ENCODE data around the gene FAM216A. TPM values are rescaled to one million over a fixed set of nuclear protein-coding genes. Genes with fewer than 3 reads are reported as not detected.
"Not testable (repeated sequence)": the region's sequence is repeated elsewhere in the genome, so short reads cannot be mapped to it uniquely, and the experiment has no call there.

FAM216A gene, protein sequence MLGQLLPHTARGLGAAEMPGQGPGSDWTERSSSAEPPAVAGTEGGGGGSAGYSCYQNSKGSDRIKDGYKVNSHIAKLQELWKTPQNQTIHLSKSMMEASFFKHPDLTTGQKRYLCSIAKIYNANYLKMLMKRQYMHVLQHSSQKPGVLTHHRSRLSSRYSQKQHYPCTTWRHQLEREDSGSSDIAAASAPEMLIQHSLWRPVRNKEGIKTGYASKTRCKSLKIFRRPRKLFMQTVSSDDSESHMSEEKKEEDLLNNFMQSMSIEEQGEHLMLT
- polyA plus RNA-seq (ENCODE audit: insufficient read length) = 13.9 TPM

DNA sequence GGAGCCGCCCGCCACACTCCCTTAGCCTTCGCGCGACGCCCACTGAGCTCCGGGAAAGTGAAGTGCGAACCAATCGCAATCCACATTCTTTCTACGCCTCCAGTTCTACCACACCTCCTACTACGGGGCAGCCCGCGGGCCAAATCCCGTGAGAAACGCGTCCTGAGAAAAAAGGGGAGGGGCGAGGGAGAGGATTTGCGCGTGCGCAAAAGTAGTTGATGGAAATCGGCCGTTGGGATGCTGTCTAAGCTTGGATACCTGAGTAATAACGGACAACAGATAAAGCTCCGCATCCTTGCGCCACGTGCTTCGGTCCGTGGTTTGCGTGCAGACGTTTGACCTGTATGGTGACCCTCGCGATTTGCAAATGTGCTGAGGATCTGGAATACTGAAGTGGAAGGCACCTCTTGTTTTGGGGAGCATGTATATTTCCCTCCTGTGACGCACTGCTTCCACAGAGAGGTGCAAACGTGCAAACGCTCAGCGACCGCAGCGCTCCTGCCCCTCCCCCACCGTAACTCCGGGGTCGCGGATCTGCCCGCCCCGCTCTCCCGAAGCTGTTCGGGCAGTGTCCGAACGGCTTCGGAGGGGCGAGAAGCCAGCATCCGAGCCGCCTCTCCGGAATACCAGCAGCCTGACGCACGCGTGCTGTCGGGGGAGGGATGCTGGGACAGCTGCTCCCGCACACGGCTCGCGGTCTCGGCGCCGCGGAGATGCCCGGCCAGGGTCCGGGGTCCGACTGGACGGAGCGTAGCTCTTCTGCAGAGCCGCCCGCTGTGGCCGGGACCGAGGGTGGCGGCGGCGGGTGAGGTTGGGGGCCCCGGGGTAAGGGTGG lies at the start of gene FAM216A, which contains the start of gene GPN3:
FAM216A (plus strand) TSS at position 632 of the 835 bp plus-strand sequence; CDS start at position 663, 31 bp downstream.
GPN3 (minus strand) TSS at position 44 of the 835 bp plus-strand sequence. CDS start 54 bp downstream, outside the sequence.
- peak; percentile 97 for DNase-seq

GRCh38 chr12:110420644-110421043 lies 48.0 kb upstream of the FAM216A start:
- not testable (repeated sequence) for DNase-seq

DNA sequence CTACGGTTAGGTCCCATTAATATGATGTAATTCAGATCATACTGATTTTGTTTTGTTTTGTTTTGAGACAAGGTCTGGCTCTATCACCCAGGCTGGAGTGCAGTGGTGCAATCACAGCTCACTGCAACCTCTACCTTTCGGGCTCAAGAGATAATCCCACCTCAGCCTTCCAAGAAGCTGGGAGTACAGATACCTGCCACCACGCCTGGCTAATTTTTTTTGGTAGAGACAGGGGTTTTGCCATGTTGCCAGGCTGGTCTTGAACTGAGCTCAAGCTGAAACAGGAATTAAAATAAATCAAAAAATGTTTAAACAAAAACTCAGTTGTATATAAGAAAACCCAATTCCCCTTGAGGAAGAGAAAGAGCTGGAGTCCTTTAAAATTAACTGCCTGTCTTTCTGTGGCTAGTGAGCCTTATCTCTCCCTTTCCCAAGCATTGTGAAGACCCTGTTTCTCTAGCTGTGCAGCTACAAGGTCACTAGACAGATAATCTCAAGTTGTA lies 47.4 kb upstream of the FAM216A start:
- no peak for DNase-seq

GRCh38 chr12:110421701-110422100 lies 46.9 kb upstream of the FAM216A start:
- no peak for DNase-seq

DNA sequence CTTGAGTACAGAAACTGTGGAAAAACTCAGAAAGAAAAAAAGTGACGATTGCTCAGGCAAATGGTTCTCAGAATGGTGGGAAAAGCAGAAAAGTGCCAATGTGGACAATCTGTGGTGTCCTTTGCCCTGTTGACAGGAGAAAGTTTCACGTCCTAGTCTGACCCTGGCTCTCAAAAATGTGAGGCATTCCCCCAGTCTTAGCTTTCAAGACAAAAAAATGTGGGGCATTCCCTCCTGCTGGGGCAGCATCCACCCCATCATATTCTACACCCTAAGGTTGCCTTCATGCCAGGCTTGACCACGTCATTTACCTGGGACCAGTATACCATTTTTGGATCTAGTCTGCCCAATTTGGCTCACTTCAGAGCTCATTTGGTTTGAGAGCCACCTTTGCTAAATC lies 44.4 kb upstream of the FAM216A start:
- DNase-seq = no peak

DNA sequence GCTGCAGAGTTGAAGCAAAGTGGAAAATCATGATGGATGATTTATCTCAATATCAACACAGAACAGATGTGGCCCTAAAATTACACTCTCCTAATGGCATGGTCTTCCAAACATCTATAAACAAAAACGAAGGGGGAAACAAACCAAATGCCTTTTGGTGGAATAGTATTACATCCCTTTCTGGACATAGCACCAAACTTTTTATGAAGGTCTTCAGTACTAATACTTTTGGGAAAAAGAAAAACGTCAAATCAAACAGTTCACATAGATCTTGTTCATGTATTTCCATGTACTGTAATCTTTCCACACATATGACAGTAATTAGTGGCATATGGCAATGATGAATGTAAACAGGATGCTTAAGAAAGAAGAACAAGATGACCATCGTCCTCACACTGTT lies 42.2 kb upstream of the FAM216A start:
- DNase-seq = no peak

DNA sequence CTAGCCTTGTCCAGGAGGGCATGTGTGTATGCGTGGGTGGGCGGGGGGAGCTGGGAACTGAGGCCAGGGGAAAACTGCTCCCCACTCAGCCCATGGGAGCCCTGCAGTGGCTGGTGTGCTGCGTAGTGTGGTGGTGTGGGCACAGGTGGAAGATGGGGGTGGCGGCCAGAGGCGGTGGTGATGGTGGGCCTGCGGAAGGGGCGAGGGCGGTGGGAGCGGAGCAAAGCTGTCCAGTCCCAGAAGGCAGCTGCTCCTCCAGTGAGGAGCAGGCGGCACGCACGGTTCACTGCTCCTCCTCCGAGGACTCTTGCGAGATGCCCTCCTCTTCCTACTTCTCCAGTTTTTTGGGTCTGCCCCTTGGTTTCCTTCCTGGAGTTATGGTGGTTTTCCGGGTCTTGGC lies 39.0 kb upstream of the FAM216A start:
- DNase-seq = not testable (repeated sequence)

DNA sequence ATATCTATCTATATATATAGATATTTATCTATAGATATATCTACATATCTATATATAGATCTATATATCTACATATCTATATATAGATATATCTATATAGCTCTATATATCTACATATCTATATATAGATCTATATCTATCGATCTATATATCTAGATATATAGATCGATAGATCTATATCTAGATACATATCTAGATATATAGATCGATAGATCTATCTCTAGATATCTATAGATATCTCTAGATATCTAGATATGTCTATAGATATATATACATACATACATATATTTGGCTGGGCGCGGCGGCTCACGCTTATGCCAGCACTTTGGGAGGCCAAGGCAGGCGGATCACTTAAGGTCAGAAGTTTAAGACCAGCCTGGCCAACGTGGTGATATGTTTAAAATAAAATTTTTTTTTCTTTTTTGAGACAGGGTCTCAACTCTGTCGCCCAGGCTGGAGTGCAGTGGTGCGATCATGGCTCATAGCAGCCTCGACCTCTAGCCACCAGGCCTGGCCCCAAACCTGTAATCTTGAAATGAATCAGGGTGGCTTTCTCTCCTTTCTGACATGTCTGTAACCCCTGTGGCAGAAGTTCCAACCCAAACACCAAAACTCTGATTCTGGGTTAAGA lies 36.6 kb upstream of the FAM216A start:
- DNase-seq = no peak

DNA sequence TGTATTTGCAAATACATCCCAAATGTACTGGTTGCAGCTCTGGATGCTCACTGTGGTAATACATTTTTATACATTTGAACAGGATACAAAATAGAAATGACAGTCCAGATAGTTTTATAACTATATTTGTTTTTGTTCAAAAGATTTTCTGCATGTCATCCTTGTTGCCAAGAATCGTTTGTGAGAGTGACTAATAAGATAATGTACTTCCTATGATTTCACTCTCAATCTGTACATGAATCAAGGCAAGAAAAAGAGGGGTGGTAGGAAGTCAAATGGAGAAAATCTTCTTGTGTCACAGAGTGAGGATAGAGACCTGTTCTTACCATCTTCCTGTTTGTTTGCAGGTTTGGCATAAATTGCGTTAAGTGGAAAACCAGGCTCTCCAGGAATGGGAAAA lies 32.4 kb upstream of the FAM216A start:
- no peak for DNase-seq

DNA sequence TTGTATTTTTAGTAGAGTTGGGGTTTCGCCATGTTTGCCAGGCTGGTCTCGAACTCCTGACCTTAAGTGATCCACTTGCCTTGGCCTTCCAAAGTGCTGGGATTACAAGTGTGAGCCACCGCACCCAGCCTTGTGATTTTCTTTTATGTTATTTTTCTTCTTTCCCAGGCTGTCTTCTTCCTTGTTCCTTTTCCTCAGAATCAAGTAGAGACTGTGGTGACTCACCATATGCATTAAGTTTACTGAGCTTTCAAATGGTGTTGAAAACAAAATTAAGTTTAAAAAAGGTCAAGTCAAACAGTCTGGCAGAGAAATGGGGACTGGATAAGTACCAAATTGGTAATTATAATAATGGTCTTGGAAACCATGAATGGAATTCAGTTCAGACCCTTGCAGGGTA lies 24.2 kb upstream of the FAM216A start:
- no peak for DNase-seq

DNA sequence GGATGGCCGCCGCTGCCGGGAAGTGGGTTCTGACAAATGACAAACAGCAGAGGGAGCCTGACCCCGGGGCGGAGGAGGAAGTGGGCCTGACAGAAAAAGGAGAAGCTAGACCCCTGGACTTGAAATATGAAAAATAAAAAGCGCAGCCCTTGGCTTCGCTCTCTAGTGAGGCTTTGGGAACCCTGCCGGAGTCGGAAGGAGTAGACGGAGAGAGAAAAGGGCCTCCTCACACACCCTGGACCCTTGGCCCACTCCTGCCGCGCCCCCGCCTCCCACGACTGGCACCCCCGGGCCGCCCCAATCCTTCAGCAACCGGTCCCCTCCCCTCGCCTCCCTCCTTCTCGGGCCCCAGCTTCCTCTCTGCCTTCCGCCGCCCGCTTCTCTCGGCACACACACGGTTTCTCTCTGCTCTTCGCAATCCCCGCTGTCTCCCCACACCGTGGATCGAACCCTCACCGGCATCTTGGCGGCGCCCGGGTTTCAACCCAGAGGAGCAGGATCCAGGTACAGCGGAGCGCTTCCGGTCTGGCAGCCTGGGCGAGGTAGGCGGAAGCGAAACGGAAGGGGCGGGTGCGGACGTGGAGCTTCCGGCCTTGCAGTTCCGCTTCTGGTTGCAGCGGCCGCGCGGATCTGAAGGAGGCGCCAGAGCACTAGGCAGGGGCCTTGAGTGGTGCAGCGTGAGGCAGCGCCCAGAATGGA lies 18.7 kb upstream of the FAM216A start, which contains the start of gene ARPC3:
ARPC3 (minus strand) TSS at position 539 of the 699 bp plus-strand sequence; CDS start at position 462, 77 bp downstream.
- peak; percentile 96 for DNase-seq

- no peak for DNase-seq
These were observed 17.4 kb upstream of the FAM216A start for GRCh38 chr12:110451263-110451662.

DNA sequence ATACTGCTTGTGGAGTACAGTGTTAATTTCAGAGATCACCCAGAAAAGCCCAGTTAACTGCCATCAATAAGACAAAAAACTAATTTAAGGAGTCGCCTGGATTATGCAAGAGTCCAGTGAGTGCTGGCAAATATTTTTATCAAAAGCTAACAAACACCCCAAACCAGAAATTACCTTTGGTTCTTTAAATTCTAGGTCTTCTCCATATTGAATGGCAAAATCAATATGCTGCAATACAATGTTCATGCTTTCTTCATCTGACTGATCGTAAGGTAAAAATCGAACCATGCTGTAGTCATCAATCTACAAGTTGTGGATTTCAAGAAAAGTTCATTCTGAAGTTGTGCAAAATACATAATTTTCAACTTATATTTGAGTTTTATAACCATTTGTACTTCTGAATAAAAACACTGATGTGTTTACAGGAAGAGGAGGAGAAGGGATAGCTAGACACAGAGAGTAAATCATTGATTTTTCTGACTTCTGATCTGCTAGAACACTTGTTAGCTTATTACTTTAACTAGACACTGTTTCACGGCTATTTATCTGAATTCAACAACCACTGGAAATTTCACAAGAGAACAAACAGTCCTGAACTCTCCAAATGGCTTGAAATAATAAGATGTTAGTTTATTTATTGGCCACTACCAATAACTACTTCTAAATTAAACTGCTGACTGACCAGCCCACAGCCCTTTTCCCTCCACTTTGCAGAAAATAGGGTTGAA lies 14.9 kb upstream of the FAM216A start:
- DNase-seq = no peak

- DNase-seq = no peak
These were observed 9.9 kb upstream of the FAM216A start for GRCh38 chr12:110458756-110459155.

DNA sequence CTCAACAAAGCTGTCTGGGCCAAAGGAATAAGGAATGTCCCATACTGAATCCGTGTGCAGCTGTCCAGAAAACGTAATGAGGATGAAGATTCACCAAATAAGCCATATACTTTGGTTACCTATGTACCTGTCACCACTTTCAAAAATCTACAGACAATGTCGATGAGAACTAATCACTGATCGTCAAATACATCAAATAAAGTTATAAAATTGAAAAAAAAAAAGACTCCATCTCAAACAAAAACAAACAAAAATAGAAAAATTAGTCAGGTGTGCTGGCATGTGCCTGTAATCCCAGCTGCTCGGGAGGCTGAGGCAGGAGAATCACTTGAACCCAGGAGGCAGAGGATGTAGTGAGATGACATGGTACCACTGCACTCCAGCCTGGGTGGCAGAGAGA lies 7.5 kb upstream of the FAM216A start:
- DNase-seq = not testable (repeated sequence)

- no peak for DNase-seq
These were observed 3.6 kb upstream of the FAM216A start for GRCh38 chr12:110465024-110465423.

DNA sequence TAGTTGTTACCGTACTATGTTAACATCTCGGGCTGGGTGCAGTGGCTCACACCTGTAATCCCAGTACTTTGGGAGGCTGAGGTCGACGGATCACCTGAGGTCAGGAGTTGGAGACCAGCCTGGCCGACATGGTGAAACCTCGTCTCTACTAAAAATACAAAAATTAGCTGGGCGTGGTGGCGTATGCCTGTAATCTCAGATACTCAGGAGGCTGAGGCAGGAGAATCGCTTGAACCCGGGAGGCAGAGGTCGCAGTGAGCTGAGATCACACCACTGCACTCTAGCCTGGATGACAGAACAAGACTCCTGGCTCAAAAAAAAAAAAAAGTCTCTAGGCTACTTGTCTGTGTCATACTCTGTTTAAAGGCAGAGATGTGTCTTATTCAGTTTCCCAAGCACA lies 2.9 kb upstream of the FAM216A start:
- DNase-seq = not testable (repeated sequence)

- no peak for DNase-seq
These were observed 1.9 kb upstream of the FAM216A start for GRCh38 chr12:110466791-110467190.

DNA sequence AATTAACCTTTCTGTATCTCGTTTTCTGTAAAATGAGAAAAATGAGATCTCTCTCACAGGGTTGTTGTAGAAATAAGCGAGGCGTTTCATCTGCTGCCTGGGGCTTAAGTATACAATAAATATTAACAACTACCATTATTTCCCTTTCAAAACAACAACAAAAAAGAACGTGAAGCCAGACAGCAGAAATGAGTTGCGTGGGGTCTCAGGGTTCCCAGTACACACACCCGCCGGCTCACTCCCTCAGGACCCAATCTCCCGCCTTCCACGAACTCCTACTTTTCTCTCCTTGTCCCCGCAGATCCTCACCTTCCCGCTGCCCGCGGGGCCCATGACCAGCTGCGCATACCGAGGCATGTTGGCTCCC lies 815 bp upstream of the FAM216A start:
- DNase-seq = no peak

GRCh38 chr12:110475426-110475825 lies 6.8 kb downstream of the FAM216A start:
- no peak for DNase-seq

DNA sequence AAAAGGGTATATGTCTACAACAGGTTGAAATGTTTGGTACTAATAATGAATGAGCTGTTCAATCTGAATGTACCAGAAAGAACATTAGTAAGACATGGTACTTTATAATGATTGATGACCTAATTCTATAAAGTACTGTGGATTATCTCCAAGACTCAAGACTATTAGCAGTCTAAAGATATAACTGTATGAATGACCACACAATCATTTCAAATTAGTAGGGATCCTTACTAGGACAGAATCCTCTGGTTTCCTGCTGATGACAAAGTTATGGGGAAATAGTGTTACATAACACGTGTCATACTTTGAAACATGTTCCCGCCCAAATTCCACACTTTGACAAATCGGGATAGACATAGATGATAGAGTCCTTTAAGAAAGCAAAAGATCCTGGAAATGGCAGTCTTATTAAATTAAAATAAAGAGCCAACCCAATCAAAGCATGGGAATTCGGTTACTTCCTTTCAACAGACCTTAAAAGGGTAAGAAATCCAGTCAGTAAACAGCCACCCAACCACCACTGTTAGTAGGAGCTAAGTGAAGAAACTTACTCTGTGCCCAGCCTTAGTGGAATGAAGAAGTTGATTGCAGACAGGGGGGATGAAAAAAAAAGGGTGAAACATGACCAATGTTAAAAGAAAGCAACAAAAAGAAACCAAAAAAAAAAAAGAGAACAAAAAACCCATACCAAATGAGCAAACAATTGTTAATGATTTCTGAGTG lies 30.5 kb downstream of the FAM216A start:
- no peak for DNase-seq
